ENCODE measurements around the gene STAT5A.
"Not testable (repeated sequence)": the region's sequence is repeated elsewhere in the genome, so short reads cannot be mapped to it uniquely, and the experiment has no call there.

STAT5A gene

GRCh38 chr17:42359133-42359532 lies 70.8 kb downstream of the STAT5A start:
- in situ Hi-C loops (cut with MboI; ENCODE audit: low sequenced_read_pairs), result no loop called here

- in situ Hi-C loops (cut with MboI; ENCODE audit: low sequenced_read_pairs), result not testable (repeated sequence)
These were observed 72.1 kb downstream of the STAT5A start for GRCh38 chr17:42360388-42360787.
